ENCODE data around the gene KIF14.

DNA sequence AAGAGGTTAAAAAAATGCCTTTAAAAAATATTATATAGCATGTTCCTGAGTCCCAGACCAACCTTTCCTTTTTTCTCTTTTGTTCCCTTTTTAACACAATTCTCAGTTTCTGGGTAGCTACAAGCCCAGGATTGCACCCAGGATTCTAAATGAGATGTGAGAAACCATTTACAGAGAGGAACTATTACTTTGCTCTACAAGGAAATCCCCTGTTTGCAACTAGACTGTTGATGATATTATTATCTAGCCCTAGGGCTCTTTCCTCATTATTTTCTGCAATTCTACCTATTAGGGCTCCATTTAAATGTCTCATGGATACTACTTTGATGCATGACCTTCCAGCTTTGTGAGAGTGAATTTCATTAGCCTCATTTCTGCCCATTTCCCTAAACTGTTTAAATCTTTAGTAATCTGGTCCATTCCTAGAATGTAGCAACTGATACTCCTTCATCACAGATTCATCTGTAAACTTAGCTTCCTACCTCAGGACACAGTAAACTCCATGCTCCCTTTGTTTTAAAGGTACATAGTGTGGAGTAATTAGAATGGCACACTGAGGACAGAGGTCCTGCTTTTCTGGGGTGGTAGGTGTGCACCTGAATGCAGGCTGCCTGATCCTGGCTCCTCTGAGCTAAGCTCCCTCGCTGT is 7.1 kb upstream of the KIF14 start:
- TF ChIP-seq, protein P1, sequence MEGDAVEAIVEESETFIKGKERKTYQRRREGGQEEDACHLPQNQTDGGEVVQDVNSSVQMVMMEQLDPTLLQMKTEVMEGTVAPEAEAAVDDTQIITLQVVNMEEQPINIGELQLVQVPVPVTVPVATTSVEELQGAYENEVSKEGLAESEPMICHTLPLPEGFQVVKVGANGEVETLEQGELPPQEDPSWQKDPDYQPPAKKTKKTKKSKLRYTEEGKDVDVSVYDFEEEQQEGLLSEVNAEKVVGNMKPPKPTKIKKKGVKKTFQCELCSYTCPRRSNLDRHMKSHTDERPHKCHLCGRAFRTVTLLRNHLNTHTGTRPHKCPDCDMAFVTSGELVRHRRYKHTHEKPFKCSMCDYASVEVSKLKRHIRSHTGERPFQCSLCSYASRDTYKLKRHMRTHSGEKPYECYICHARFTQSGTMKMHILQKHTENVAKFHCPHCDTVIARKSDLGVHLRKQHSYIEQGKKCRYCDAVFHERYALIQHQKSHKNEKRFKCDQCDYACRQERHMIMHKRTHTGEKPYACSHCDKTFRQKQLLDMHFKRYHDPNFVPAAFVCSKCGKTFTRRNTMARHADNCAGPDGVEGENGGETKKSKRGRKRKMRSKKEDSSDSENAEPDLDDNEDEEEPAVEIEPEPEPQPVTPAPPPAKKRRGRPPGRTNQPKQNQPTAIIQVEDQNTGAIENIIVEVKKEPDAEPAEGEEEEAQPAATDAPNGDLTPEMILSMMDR (IDR thresholded peaks at IDR 0.05 in 4 of 5, conservative IDR thresholded peaks at IDR 0.05 in 1 of 5) = no peak
- TF ChIP-seq POLR2A (IDR thresholded peaks at IDR 0.05) = no peak
